NCI-H226 (cell line): ENCODE measurements around the gene RMDN2.
A peak's percentile ranks its signal among the peaks of the same experiment; 100 is the strongest.
"Not testable (repeated sequence)": the region's sequence is repeated elsewhere in the genome, so short reads cannot be mapped to it uniquely, and the experiment has no call there.

ENCODE experiments used
- DNase-seq: peaks from one replicate; pipeline ENCODE4 v3.0.0-alpha.2; 2015

RMDN2 gene

DNA sequence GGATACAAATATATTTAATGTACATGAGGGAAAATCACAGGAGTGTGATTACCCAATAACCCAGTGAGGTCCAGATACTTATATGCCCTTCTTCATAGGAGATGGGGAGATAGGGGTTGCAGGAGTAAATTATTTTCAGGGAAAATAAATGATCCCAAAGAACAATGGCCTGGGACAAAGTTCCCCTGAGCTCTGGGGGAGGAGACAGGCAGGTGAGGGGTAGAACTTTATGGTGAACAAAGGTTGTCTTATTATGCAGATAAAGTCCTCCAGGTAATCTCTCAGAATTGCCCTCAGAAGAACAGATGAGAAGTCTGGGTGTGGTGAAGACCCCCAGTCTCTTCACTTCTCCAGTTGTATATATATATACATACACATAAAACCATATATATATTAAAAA is 22.1 kb upstream of the RMDN2 start:
- no peak for DNase-seq

DNA sequence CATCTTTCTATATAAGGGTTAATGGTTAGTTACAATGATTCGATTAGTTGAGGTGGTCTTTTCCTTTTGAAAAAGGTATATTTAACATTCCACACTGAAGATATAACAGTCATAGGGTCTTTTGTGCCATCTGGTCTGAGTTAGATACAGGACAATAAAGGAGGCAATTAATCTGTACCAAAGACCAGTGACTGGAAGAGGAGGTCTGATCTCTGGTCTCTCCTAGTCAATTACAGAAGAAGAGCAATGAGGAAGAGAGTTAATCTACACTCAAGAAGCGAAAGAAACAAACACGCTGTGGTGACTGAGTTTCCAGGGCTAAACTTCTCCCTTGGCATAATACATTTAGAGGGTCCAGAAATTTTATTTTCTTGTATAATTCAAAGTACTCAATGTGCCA is 20.7 kb upstream of the RMDN2 start:
- DNase-seq = no peak

DNA sequence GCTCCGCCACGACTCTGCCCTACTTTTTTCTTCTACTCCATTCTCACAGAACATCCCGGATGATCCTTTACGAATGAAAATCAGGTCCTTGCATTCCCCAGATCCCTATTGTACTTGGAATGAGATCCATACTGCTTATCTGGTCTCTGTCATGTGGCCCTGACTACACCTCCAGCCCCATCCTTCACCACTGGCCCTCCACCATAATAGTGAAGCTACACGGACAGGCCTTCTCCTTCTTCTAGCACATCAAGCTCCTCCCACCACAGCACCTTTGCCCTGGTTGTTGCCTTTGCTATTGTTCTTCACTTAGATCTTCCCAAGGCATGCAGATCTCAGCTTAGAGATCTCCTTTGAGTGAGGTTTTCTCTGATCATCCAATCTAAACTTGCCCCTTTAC is 20.1 kb upstream of the RMDN2 start:
- no peak for DNase-seq

DNA sequence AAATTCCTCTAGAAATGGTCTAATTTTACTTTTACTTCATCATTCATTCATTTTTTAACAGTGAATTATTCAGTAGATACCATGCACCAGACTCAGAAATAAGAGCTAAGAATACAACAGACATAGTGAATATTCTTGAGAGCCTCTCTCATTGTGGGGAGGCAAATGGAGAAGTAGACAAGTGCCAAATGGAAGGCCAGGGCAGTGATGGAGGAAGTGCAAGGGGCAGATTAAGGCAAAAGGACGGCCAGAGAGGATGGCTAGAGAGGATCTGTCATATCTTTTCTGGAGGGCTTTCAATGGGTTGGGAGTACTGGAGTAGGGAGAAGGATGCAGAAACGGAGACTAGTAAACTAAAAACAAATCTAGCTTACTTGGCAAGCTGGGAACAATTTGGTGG is 19.0 kb upstream of the RMDN2 start:
- no peak for DNase-seq

DNA sequence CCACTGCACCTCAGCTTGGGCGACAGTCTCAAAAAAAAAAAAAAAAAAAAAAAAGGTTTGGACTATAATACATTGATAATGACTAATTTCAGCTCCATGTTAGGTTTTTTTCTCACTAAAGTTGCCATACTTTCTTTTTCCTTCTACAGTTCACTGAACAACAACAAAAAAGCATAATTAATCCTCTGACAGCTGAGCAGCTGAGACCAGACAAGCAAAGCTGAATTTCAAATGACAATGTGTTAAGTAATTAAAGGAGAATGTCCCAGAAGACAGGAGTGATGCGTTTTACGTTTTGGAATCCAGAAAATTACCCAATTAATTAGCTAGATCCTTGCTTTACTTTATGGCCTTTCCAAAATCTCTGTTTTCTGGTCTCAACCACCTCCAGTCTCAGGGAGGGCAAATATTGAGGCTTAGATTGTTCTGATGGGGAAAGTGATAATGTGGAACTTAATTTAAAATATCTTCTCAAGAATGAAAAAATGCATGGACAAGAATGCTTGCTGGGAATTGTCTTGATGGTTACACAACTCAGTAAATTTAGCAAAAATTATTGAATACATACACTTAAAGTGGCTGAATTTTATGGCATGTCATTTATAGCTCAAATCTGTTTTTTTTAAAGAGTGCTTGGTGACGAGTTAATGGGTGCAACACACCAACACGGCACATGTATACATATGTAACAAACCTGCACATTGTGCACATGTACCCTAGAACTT is 17.4 kb upstream of the RMDN2 start:
- DNase-seq = no peak

DNA sequence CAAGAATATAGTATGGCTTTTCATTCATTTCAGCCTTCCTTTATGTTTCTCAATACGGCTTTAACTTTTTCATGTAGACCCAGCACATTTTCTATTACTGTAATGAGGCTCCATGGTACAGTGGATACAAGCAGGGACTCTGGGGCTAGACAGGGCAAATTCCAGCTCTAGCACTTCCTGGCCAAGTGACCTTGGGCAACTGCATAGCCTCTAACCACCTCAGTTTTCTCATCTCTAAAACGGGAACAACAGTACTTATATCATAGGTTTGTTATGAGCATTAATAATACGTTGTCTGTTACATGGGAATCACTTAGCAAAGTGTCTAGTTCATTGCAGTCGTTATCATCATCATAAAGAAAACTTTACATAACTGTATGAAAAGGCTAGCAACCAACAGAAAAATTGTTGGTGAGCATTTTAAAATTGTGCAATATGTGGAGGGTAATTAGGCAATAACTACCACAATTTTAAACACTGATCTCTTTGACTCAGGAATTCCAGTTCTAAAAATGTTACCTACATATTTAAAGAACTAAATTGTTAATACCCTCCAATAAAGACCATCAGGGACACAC is 13.7 kb upstream of the RMDN2 start:
- DNase-seq = no peak

DNA sequence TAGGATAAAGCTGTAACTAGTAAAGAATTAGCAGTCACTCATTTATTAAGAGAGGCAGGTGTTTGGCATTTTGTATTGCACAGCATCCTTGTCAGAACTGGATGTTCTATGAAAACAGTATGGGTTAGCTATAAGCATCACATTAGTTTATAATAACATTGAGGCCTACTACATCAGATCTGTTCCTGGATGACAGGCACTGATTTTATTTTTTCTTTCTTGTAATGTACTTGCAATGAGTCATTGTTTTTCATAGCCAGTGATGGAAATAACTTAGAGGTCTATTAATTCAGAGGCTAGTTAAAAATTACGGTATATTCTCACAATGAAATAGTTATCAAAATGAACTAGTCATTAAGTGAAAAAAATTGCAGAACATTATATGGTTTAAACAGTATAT is 13.0 kb upstream of the RMDN2 start:
- DNase-seq = peak; percentile 6

DNA sequence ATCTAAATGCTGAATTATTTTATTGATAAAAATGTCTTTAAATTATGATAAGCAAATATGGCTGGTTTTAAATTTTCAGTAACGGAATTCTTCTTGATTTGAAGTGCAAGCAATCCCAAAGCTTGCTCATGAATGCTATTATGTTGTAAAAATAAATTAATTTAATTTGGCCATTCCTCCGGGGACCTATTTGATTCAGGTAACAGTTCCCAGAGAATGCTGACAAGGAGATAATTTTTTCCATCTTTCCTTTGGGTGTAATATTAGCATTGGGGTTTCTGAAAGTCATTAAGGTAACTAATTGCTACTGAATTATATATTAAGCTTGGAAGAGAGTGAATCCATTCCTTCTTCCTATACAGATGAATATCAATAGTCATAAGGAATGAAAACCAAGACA is 12.5 kb upstream of the RMDN2 start:
- DNase-seq = no peak

DNA sequence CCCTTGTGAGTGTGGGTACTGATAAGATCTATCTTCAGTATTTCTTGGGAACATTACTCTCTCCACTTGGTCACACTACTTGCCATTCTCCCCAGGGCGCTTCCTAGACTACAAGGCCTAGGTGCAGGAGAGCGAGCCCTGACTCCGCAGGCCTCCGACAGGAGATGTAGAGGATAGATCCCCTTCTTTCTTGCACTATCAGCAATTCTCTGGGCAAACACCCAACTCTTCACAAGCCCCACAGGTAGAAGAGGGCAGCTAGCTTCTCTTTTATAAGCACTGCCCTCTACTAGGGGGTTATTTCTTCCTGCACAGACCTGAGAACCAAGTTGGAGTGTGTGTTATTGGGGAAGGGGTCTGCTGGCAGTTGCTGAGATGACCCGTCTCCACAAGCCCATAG is 10.7 kb upstream of the RMDN2 start:
- no peak for DNase-seq

DNA sequence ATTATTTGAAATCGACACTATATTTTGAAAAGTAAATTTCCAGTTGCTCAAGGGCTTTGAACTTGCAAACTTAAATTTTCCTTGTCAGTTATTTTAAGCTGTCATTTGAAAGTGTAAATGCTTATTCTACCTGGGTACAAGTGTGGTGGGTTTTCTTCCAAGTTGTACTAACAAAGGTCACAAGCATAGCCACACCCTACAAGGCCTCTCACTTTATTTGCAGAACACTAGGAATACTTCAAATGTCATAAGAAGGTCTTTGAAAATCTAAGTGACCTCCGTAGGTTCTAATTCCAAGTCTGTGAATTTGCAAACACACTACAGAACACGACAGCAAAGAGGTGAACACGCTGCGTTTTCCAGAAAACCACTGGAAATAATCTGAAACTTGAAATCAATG is 9.3 kb upstream of the RMDN2 start:
- no peak for DNase-seq

DNA sequence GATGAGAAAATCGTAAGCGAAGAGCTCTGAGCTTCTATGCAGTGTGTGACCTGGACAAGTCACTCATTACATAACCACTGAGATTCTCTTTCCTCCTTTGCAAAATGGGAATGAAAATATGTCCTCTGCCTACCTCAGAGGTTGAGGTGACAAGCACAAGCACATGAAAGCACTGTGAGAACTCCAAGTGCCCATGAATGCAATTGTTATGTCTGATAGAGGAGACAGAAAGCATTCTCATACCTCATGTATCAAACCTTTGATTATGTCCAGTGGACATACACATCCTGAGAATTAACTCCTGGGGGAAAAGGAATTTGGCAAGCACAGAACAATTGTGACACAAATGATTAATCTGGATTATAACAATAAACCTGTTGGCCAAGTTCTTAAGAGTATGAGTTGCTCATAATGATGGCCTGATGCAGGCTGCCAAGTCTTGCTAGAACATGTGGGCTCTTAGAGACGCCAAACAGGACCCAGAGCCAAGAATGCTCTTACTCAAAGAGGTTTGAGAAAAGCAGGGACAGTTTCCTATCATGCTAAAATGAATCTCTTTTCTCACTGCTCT is 8.5 kb upstream of the RMDN2 start:
- peak; percentile 26 for DNase-seq

DNA sequence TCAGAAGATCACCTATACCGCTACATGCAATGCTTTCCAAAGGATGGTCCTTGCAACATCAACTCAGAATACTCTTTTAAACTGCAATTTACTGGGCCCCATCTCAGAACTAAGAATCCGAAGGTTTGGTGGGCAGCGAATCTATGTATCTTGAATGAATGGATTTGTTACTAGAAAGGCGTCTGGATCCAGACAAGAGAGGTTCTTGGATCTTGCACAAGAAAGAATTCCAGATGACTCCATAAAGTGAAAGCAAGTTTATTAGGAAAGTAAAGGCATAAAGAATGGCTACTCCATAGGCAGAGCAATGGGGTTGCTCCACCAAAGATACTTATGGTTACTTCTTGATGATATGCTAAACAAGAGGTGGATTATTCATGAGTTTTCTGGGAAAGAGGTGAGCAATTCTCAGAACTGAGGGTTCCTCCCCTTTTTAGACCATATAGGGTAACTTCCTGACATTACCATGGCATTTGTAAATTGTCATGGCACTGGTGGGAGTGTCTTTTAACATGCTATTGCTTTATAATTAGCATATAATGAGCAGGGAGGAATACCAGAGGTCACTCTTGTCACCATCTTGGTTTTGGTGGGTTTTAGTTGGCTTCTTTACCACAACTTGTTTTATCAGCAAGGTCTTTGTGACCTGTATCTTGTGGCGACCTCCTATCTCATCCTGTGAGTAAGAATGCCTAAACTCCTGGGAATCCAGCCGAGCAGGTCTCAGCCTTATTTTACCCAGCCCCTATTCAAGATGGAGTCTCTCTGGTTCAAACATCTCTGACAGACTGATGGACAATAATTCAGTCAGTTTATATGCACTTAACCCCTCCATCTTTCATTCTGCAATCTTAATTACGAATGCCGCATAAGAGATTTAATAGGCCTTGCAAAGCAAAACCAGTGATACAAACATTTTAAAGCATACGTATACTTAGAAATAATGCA is 7.5 kb upstream of the RMDN2 start:
- DNase-seq = no peak

DNA sequence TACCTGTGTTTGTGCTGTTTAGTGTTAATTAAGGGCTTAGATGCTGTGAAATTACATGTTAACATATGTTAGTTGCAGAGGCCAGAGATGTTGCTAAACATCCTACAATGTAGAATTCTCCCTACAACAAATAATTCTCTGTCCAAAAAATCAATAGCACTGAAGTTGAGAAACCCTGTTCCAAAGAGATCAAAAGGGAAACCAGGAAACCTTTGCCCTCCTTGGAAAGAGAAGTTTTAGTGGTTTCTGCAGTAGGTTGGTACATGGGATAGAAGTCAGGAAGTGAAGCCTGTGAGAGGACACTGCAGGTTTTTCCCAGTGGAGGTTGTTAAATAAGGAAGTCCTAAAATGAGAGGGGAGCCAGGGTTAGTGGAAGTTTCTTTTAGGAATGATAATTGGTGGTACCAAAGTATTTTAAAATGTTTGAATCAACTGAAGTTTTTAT is 6.3 kb upstream of the RMDN2 start:
- no peak for DNase-seq

DNA sequence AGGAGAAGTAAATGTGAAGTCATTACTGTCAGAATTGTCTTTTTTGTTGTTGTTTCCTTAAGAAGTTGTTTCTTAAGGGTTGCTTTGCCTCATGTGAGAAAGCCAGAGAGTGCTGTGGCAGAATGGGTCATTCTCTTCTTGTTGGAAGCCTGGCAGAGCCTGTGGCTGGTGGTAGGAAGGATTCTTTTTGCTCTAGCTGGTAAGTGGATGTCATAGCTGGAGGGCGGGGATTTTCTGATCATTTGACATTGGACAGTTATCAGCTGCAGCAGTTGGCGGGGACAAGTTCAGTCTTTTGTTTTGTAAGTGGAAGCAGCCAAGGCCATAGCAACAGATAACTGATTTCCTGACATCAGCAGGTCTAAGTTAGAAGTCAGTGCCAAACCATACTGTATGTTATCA is 5.5 kb upstream of the RMDN2 start:
- no peak for DNase-seq

DNA sequence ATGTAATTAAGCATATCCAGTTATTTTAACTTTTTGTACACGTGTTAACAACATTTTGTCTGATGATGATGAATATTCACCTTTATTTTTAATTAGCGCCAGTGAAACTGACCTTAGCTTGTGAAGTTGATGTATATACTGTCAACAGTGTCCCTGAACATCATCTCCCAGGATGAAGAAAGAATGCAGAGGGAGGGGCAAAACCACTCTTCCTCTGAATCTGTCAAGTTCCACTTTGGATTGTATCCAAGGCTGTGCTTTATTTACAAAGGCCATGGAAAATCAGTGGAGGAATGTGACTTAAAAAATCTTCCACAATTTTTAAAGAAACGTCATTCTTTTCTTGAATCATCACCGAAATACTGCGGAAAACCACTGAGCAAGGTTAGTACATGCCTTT is 4.5 kb upstream of the RMDN2 start:
- peak; percentile 2 for DNase-seq

DNA sequence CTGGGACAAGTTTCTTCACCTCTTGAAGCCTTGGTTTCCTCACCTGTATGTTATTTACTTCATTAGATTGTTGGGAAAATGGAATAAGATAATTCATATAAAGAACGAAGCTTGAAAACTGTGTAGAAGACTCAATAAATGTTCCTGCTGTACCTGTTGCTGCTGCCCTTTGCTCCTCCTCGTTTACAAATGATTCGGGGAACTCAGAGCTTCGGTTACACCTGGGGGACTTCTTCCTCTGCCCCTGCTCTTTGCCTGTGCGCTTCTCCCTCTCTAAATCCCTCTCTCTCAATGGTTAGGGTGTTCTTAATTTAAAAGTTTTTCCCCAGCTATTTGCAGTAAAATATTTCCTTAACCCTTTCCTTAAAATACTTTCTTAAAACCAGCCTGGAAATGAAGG is 3.3 kb upstream of the RMDN2 start:
- DNase-seq = no peak

DNA sequence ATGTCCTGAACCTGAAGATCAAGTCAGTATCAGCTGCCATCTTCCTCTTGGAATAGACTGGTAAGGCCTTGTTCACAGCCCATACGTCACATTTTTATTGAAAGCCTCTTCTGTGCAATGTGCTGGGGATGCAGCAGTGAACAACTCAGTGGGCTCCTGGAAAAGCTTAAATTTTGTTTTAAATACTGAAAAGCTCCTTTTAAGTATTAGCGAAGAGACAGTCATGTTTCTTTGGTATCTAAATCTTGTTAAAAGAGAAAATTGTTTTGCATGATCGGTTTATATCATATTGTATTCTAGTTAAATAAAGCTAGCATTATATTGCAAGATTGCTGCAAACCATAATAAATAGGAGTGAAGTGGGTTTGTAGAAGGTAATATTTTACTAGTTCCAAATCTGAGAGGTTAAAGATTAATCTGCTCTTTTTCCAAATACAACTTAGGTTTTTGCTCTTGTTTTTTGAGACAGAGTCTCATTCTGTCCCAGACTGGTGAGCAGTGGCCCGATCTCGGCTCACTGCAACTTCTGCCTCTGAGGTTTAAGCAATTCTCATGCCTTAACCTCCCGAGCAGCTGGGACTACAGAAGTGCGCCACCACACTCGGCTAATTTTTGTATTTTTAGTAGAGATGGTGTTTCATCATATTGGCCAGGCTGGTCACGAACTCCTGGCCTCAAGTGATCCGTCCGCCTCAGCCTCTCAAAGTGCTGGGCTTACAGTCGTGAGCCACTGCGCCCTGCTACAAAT is 1.6 kb upstream of the RMDN2 start:
- no peak for DNase-seq

DNA sequence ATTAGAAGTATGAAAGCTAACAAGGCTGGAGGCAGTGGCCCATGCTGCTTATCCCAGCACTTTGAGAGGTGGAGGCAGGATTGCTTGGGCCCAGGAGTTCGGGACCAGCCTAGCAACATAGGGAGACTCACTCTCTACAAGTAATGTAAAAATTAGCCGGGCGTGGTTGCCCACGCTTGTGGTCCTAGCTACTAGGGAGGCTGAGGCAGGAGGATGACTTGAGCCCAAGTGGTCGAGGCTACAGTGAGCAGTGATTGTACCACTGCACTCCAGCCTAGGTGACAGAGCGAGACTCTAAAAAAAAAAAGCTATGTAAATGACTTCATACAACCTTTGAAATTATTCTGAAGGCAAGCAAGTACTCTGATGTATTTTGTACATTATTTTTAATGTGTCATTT is 1.5 kb downstream of the RMDN2 start:
- DNase-seq = no peak

DNA sequence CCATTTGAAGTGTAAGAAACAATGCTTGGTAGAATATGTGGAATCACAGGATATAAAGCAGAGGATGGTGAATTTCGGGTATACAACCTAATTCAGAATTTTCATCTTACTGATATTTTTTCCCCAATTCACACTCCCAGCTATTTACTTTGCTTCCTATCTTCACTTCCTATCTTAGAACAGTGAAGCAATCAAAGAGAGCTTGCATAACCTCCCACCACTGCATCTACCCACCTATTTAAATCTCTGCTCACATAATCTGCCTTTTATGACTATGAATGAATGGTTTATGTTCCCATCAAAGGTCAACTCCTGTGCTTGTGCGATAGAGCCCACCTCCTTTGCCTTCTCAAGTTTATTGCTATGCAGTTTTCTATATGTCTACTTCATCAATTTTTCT is 3.3 kb downstream of the RMDN2 start:
- no peak for DNase-seq

DNA sequence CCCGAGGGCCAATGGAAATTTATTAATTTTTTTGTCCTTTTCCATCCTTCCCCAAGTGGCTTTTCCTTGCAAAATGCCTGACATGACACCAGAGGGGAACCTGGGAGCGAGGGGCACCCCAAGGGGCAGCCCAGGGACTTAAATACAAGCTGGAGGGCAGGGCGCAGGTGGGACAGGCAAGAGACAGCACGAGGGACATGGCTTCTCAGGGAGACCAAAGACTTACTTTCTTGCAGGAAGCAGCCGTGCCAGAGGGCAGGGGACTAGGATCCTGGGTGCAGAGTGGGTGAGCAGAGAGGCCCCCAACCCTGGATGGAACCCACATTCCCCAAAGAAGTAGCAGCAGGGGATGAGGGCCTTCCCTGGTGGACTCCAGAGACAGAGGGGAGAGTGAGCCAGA is 5.3 kb downstream of the RMDN2 start:
- not testable (repeated sequence) for DNase-seq

DNA sequence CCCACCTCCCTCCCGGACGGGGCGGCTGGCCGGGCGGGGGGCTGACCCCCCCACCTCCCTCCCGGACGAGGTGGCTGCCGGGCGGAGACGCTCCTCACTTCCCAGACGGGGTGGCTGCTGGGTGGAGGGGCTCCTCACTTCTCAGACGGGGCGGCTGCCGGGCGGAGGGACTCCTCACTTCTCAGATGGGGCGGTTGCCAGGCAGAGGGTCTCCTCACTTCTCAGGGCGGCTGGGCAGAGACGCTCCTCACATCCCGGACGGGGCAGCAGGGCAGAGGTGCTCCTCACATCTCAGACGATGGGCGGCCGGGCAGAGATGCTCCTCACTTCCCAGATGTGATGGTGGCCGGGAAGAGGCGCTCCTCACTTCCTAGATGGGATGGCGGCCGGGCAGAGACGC is 7.8 kb downstream of the RMDN2 start:
- not testable (repeated sequence) for DNase-seq

DNA sequence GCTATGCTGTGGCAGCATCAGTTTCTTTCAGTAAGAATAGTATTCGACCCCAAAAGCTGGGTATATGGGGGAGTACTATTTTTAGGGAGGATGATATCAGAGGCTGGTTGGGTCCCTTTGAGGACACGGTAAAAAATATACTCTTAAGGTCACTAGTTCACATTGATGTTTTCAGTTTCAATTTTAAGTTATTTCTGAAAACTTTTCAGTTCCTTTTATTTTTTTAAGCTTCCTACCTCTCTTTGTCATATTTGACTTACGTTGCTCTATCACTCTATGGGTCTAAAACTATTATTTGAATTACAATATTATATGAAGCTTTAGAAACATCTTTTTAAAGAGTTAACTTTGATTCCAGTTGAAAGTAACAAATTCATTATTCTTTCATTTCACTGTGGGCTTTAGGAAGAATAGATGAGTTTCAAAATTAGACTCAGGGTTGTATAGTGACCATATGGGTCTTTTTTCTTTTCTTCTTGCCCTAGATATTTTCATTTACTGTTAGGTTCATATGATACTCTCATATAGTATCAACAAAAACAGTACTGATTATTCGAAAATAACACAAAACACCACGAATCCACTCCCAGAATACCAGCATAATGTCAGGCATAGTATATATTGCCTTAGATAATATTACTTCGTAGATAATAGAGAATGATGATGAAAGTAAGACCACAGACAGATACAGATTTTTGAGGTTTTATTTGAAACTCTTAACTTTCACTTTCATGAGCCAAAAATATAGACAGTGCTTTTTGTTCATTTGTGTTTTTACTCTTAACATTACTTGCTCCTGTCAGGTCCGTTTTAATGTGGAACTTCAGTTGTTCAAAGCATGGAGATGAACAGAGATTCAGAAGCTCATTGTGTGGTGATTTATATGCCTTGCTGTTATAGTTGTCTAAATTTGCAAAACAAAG is 9.8 kb downstream of the RMDN2 start:
- DNase-seq = no peak
